ENCODE data around the gene TMEM79. TPM values are rescaled to one million over a fixed set of nuclear protein-coding genes. Genes with fewer than 3 reads are reported as not detected.

The TMEM79 gene
- total and polyA plus RNA-seq, 2 donors (not counting 3 experiments of a cell fraction or from before 2014, with no cell fraction given) = 3.0 to 4.8 TPM

DNA sequence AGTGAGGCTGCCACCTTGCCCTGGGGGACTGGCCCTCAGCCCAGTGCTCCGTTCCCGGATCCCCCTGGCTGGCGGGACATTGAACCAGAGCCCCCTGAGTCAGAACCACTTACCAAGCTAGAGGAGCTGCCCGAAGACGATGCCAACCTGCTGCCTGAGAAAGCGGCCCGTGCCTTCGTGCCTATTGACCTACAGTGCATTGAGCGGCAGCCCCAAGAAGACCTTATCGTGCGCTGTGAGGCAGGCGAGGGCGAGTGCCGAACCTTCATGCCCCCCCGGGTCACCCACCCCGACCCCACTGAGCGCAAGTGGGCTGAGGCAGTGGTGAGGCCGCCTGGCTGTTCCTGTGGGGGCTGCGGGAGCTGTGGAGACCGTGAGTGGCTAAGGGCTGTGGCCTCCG, 1.3 kb downstream of the TMEM79 start:
- ChIA-PET CTCF (interaction anchor here (0.7 kb wide), 1 partner anchor 34 kb away, joined by 3 read pairs; no protein-coding TSS in a partner anchor), POLR2A (no interaction called here)
- peaks cover 2% of the 10 kb centered on the region for H4K20me1 ChIP-seq (replicated peaks; ENCODE audit: control insufficient read depth, extremely low read depth, insufficient read depth, low read length)
- H3K36me3 ChIP-seq (ENCODE audit: control insufficient read depth in 2 of 2, extremely low read depth in 1 of 2, insufficient read depth in 2 of 2, low read length in 2 of 2) = peaks cover 0 to 2% of the 10 kb centered on the region in 2 experiments
- H3K9me3 ChIP-seq (replicated peaks; ENCODE audit: control insufficient read depth, insufficient read depth, low read length) = no peaks in the 10 kb centered on the region
- H2AFZ ChIP-seq (ENCODE audit: low read depth, low read length) = no peak overlapping the region
- no peak for TF ChIP-seq FOS (IDR thresholded peaks at IDR 0.05; ENCODE audit: borderline replicate concordance, insufficient read depth, low read length)
- TF ChIP-seq JUN (IDR thresholded peaks at IDR 0.05; ENCODE audit: borderline replicate concordance, insufficient read depth, insufficient read length, low read depth) = no peak
- TF ChIP-seq GATA2 (IDR thresholded peaks at IDR 0.05; ENCODE audit: insufficient read depth, insufficient read length, low read depth, low read length) = no peak
- TF ChIP-seq EZH2 (IDR thresholded peaks at IDR 0.05; ENCODE audit: borderline replicate concordance, low read depth, low read length, severe bottlenecking) = no peak
- TF ChIP-seq CTCF (IDR thresholded peaks at IDR 0.05; ENCODE audit: extremely low read depth in 1 of 2, insufficient read depth in 1 of 2, low read depth in 1 of 2, low read length in 2 of 2) = no peak
- no peak for TF ChIP-seq MAX (IDR thresholded peaks at IDR 0.05; ENCODE audit: insufficient read depth, insufficient read length)
- no peak for TF ChIP-seq POLR2AphosphoS5 (IDR thresholded peaks at IDR 0.05; ENCODE audit: insufficient read depth, low read depth, low read length)
- TF ChIP-seq MYC (IDR thresholded peaks at IDR 0.05; ENCODE audit: low read depth, low read length) = no peak
- no peak for TF ChIP-seq POLR2A (IDR thresholded peaks at IDR 0.05; ENCODE audit: low read depth, low read length)
- DNase-seq (ENCODE audit: low read depth, low spot score) (no peak), FAIRE-seq (no peak)
- no peak overlapping the region for H3K9ac ChIP-seq (replicated peaks; ENCODE audit: extremely low read depth, insufficient read depth, low read length)
- dilution Hi-C loops (cut with MboI; ENCODE audit: extremely low pct_ligation_motif_present, low sequenced_read_pairs) = no loop called here
- H3K9me1 ChIP-seq (replicated peaks; ENCODE audit: control insufficient read depth, extremely low read depth, insufficient read depth, low read length) = no peaks in the 10 kb centered on the region
- no peak overlapping the region for H3K4me3 ChIP-seq (replicated peaks in 1 of 3; ENCODE audit: insufficient read depth in 1 of 3, low read depth in 1 of 3, low read length in 3 of 3)
- BruUV-seq (replicated peaks) = no TSS peak
- H3K79me2 ChIP-seq (ENCODE audit: control insufficient read depth, insufficient read depth, low read length) = peaks cover 21% of the 10 kb centered on the region
- H3K4me1 ChIP-seq (ENCODE audit: control insufficient read depth, extremely low read depth, insufficient read depth, low read length) = peaks cover 14% of the 10 kb centered on the region
- intact Hi-C loops (cut with micrococcal nuclease) = no loop called here
- H3K27me3 ChIP-seq (ENCODE audit: control insufficient read depth in 2 of 2, insufficient read depth in 2 of 2, low read length in 2 of 2) = no peaks in the 10 kb centered on the region
- no peak overlapping the region for H3K4me2 ChIP-seq (ENCODE audit: insufficient read depth, low read length)
- no peak overlapping the region for H3K27ac ChIP-seq (ENCODE audit: insufficient read depth, low read depth, low read length)
